Transverse colon (tissue), 4 donors: ENCODE data around the gene SLIT3. TPM values are rescaled to one million over a fixed set of nuclear protein-coding genes. Genes with fewer than 3 reads are reported as not detected.
A peak's percentile ranks its signal among the peaks of the same experiment; 100 is the strongest.

Experiments used
- DNase-seq: peaks from one replicate; pipeline ENCODE4 v3.0.0-alpha.2; 2019
- H3K27ac ChIP-seq, 4 donors: fragments of 200-600 bp; sonication (generic); 2 replicates each; pipeline ENCODE4 v1.5.1; 2016 to 2018; ENCODE audit warnings: inconsistent platforms in 4 of 4
- H3K27me3 ChIP-seq: fragments of 200-600 bp; sonication (generic); 2 replicates; pipeline ENCODE4 v1.5.1; 2017; ENCODE audit warnings: inconsistent platforms
- H3K36me3 ChIP-seq, 4 donors: fragments of 200-600 bp; sonication (generic); 2 replicates each; pipeline ENCODE4 v1.5.1; 2017 to 2019; ENCODE audit warnings: inconsistent platforms in 4 of 4
- H3K4me1 ChIP-seq, 4 donors: fragments of 200-600 bp; sonication (generic); 2 replicates each; pipeline ENCODE4 v1.5.1; 2017 to 2020; ENCODE audit warnings: inconsistent platforms in 4 of 4
- H3K4me3 ChIP-seq, 4 donors: fragments of 200-600 bp; sonication (generic); 1 replicate in 1 of 4; 2 replicates in 3 of 4; pipeline versions ENCODE4 v1.5.1 to v1.6.1; 2017 to 2019; ENCODE audit warnings: inconsistent platforms in 4 of 4
- H3K9me3 ChIP-seq, 2 donors: fragments of 200-600 bp; sonication (generic); 2 replicates each; pipeline ENCODE4 v1.5.1; 2017 to 2019; ENCODE audit warnings: inconsistent platforms in 2 of 2
- CTCF ChIP-seq, 5 experiments: fragments of 200-600 bp in 3 of 5; fragments of 450-650 bp in 2 of 5; sonication (generic) in 3 of 5; IDR thresholded peaks; 1 replicate in 2 of 5; 2 replicates in 3 of 5; pipeline ENCODE4 v1.5.1; 2016 to 2017; ENCODE audit warnings: antibody characterized with exemption in 5 of 5, inconsistent platforms in 3 of 5, mild to moderate bottlenecking in 2 of 5, moderate library complexity in 1 of 5
- EP300 ChIP-seq: sonication (generic); formaldehyde crosslinking; IDR thresholded peaks from one replicate; pipeline ENCODE4 v1.6.1; 2017; ENCODE audit warnings: antibody characterized with exemption, low read depth
- POLR2A ChIP-seq: fragments of 450-650 bp; IDR thresholded peaks from one replicate; pipeline ENCODE4 v1.6.1; 2016; ENCODE audit warnings: antibody characterized with exemption, mild to moderate bottlenecking, moderate library complexity
- POLR2AphosphoS5 ChIP-seq, 3 donors: sonication (generic); formaldehyde crosslinking; IDR thresholded peaks; one replicate each; pipeline ENCODE4 v1.6.1; 2016; ENCODE audit warnings: antibody characterized with exemption in 3 of 3
- WGBS, 2 donors: methylation state at CpG; one replicate each; pipeline ENCODE4 v1.1.5; 2018; ENCODE audit warnings: low coverage in 1 of 2; 5-methylcytosine and 5-hydroxymethylcytosine counted together
- in situ Hi-C, 4 donors: fragments of 200-750 bp; cut with MboI; loops; one replicate each; pipeline versions ENCODE4 v1.15.0 to v1.15.1; 2017; ENCODE audit warnings: low sequenced_read_pairs in 3 of 4, low pct_ligation_motif_present in 1 of 4, low pct_unique_long_range_greater_than_20kb in 1 of 4
- intact Hi-C: fragments of 100-400 bp; cut with DNase I; formaldehyde crosslinking; loops from one replicate; pipeline ENCODE4 v1.15.1; 2023; ENCODE audit warnings: low total_unique reads
- total RNA-seq, 4 donors: library from RNA; depleted of rRNA; stranded (reverse); fragments of >200 nt; gene quantifications; one replicate each; pipeline ENCODE4 v1.1.0, GENCODE V29; 2016

Gene SLIT3
- total RNA-seq, 4 donors from 2014 or later: 6.7 to 60.5 (median 9.6) TPM

- H3K4me1 ChIP-seq: peaks cover 0 to 8% (median 0%) of the 10 kb centered on the region in 4 donors
- no peak overlapping the region for H3K4me3 ChIP-seq
- in situ Hi-C loops: no loop called here
- no peaks in the 10 kb centered on the region for H3K27me3 ChIP-seq
- 65 to 71% methylated on average over 6 of the region's 6 CpGs for WGBS, 2 donors
- no peak for TF ChIP-seq CTCF (IDR thresholded peaks at IDR 0.05)
- no peak for TF ChIP-seq POLR2A
- no peak for TF ChIP-seq POLR2AphosphoS5 (IDR thresholded peaks at IDR 0.05)
- DNase-seq: no peak
- intact Hi-C loops: no loop called here
- peaks cover 4 to 10% of the 10 kb centered on the region in 2 donors for H3K9me3 ChIP-seq
- no peaks in the 10 kb centered on the region for H3K36me3 ChIP-seq
- peak overlapping the region; percentile 29 to 47 (median 40) for H3K27ac ChIP-seq
These were observed 140.5 kb downstream of the SLIT3 start for GRCh38 chr5:169160405-169160901.

GRCh38 chr5:169158764-169159163, 142.2 kb downstream of the SLIT3 start:
- WGBS, 2 donors: 93 to 95% methylated on average over 3 to 4 of the region's 4 CpGs
- Histone ChIP-seq H3K27ac (no peak overlapping the region), H3K36me3 (no peaks in the 10 kb centered on the region), H3K4me3 (no peak overlapping the region), H3K27me3 (no peaks in the 10 kb centered on the region), H3K9me3 (peaks cover 4 to 10% of the 10 kb centered on the region in 2 donors), H3K4me1 (peaks cover 0 to 8% (median 0%) of the 10 kb centered on the region in 4 donors)
- TF ChIP-seq CTCF (IDR thresholded peaks at IDR 0.05) (no peak), EP300 (no peak), POLR2A (no peak), POLR2AphosphoS5 (IDR thresholded peaks at IDR 0.05) (no peak)
- DNase-seq: no peak
- intact Hi-C loops (no loop called here), in situ Hi-C loops (no loop called here)

DNA sequence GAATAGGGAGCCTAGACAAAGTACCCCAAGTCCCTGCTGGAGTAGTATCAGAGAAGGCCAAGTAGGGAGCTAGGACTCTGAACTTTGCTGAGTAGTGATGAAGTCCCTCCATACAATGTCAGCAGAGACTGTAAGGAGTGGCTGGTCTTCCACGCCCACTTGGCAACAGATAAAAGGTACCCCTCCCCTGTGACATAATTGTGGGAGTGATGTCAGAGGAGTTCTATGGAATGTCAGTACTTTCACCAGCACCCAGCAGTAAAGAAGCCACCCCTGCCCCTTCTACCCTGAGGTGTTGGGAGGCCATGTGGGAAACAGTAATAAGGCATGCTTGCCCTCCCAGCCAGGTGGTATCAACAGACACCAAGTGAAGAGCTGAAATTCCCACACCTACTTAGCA, 143.9 kb downstream of the SLIT3 start:
- Histone ChIP-seq H3K4me1 (peaks cover 0 to 14% (median 7%) of the 10 kb centered on the region in 4 donors), H3K27me3 (no peaks in the 10 kb centered on the region), H3K36me3 (no peaks in the 10 kb centered on the region), H3K4me3 (no peak overlapping the region), H3K9me3 (peaks cover 4 to 10% of the 10 kb centered on the region in 2 donors), H3K27ac (no peak overlapping the region)
- TF ChIP-seq CTCF (IDR thresholded peaks at IDR 0.05) (no peak), EP300 (no peak), POLR2AphosphoS5 (IDR thresholded peaks at IDR 0.05) (no peak)
- DNase-seq: no peak
- intact Hi-C loops: no loop called here
- WGBS, 2 donors: 72% methylated on average over 1 of the region's 1 CpG; no CpG with 5 or more reads in 1 of the 2 donors
- in situ Hi-C loops: no loop called here

GRCh38 chr5:169154679-169155078, 146.3 kb downstream of the SLIT3 start:
- 75 to 89% methylated on average over 2 of the region's 2 CpGs for WGBS, 2 donors
- Histone ChIP-seq H3K27me3 (no peaks in the 10 kb centered on the region), H3K4me1 (peaks cover 0 to 8% (median 6%) of the 10 kb centered on the region in 4 donors), H3K9me3 (peaks cover 4 to 10% of the 10 kb centered on the region in 2 donors), H3K27ac (no peak overlapping the region), H3K36me3 (no peaks in the 10 kb centered on the region), H3K4me3 (no peak overlapping the region)
- in situ Hi-C loops: no loop called here
- TF ChIP-seq POLR2AphosphoS5 (IDR thresholded peaks at IDR 0.05): no peak
- no peak for TF ChIP-seq EP300
- no peak for TF ChIP-seq CTCF (IDR thresholded peaks at IDR 0.05)
- TF ChIP-seq POLR2A: no peak
- intact Hi-C loops: no loop called here
- DNase-seq: no peak
